Tongue (tissue), 2 donors: Measurements from ENCODE around the gene EPN2. TPM values are rescaled to one million over a fixed set of nuclear protein-coding genes. Genes with fewer than 3 reads are reported as not detected.

Experiments
- DNase-seq: peaks from one replicate; pipeline ENCODE4 v3.0.0-alpha.2; 2015
- total RNA-seq: library from RNA; depleted of rRNA; stranded (reverse); fragments of >200 nt; gene quantifications from one replicate; pipeline ENCODE4 v1.2.3, GENCODE V29; 2014

The EPN2 gene
- total RNA-seq, 1 donor from 2014 or later, result 48.8 TPM

GRCh38 chr17:19239544-19239943 is 2.4 kb downstream of the EPN2 start:
- no peak for DNase-seq

- DNase-seq, result no peak
Measured at GRCh38 chr17:19242323-19242722, 5.2 kb downstream of the EPN2 start.

DNA sequence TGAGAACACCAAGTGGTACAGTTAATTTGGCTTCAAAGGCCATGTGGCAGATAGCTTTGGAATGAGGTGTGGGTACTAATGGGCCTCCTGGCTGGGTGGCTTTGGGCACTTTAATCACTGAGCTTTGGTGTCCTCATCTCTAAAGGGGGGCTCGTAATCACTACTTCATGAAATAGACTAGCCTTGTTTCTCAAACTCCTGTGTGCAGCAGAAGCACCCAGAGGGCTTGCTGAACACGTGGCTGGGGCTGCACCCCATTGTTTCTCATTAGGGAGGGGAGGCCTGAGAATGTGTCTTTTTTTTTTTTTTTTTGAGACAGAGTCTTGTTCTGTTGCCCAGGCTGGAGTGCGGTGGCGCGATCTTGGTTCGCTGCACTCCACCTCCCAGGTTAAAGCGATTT is 5.8 kb downstream of the EPN2 start:
- DNase-seq, result no peak

DNA sequence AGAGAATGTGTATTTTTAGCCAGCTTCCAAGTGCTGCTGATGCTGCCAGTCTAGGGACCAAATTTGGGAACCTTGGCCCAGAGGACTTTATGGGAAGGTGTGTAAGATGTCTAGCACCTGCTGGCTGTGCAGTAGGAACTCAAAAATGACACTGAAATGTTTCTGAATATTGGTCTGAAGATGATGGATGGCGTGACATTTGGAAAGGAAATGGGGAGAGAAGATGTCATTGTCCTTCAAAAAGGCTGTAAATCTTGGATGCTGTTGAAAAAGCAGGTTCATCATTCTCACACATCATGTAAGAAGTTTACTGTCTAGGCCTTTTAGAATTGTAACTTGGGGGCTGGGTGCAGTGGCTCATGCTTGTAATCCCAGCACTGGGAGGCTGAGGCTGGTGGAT is 6.7 kb downstream of the EPN2 start:
- no peak for DNase-seq

- no peak for DNase-seq
Measured at GRCh38 chr17:19244357-19244756, 7.2 kb downstream of the EPN2 start.

GRCh38 chr17:19244781-19245180 is 7.6 kb downstream of the EPN2 start:
- DNase-seq, result no peak

- DNase-seq, result no peak
Measured at GRCh38 chr17:19247473-19247872, 10.3 kb downstream of the EPN2 start.

DNA sequence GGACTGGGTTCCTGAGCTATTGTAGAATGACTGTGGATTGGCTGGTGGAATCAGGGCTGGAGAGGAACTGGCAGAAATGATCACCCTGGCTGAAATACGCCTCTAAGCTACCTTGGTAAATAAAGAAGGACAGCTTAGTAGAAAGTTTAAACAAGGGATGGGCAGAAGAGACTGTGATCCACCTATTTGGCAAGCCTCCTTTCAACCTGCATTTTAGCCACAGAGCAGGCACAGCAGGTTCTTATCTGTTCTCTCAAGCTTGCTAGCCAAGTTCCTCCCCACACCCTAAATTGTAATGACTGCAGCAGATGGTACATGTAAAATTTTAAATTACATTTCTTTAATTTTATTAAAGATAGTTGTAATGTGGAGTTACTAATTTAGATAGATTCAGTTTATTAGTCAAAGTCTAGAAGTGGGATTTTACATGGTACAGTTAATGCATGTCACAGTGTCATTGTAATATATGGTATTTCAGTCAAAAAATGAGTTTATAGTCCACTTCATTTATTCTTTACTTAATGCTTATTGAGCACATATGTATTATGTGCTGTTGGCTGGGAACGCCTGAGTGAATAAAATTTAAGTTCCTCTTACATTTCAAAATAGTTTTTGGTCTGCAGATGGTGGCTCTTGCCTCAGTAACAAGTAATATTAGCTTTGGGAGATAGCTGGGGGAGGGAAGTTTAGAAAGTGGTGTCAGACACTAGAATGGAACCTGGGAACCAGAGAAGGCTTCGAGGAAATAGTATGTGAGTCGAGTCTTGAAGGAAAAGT is 11.2 kb downstream of the EPN2 start:
- DNase-seq, result peak; percentile 40

GRCh38 chr17:19248928-19249574 is 11.9 kb downstream of the EPN2 start:
- no peak for DNase-seq

DNA sequence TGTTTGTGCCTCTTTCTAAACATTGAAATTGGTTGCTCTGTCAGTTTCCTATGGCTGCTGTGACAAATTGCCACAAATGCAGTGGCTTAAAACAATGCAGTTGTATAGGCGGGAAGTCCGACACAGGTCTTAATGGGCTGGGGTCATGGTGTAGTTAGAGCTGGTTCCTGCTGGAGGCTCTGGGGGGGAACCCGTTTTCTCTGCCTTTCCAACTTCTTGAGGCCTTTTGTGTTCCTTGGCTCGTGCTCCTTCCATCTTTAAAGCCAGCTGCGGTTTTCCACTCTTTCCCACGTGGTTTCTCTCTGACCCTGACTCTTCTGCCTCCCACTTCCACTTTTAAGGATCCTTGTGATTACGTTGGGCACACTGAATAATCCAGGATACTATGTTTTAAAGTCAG is 12.5 kb downstream of the EPN2 start:
- no peak for DNase-seq

- DNase-seq, result no peak
Measured at GRCh38 chr17:19250421-19251173, 13.4 kb downstream of the EPN2 start.

DNA sequence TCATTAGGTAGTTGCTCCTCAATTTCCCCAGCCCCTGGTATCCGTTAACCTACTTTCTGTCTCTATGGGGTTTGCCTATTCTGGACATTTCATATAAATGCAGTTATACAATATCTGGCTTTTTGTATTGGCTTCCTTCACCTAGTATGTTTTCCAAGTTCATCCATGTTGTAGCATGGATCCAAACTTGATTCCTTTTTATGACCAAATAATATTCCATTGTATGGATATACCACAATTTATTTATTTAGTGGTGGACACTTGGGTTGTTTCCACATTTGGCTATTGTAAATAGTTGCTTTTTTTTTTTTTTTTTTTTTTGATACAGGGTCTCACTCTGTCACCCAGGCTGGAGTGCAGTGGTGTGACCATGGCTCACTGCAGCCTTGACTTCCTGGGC is 15.9 kb downstream of the EPN2 start:
- DNase-seq, result no peak

- no peak for DNase-seq
Measured at GRCh38 chr17:19254651-19255050, 17.5 kb downstream of the EPN2 start.

- no peak for DNase-seq
Measured at GRCh38 chr17:19255279-19255678, 18.1 kb downstream of the EPN2 start.

DNA sequence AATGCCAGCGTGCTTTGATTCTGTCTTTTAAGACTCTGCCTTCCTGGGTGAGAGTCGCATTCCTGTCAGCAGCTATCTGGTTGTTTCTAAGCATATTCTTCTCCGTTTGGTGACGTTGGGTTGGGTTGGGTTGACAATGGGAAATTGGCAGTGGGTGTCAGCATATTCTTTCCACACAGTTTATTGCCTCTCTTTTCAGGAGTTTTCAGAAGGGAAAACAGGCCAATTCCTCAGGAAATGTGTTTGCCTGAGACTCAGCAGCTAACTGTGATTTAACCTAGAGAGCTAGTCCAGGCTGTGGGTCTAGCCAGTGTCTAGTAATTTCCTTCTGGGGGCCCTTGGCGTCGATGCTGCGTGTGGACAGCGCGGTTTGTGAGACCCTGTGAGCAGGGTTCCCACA is 21.2 kb downstream of the EPN2 start:
- no peak for DNase-seq

DNA sequence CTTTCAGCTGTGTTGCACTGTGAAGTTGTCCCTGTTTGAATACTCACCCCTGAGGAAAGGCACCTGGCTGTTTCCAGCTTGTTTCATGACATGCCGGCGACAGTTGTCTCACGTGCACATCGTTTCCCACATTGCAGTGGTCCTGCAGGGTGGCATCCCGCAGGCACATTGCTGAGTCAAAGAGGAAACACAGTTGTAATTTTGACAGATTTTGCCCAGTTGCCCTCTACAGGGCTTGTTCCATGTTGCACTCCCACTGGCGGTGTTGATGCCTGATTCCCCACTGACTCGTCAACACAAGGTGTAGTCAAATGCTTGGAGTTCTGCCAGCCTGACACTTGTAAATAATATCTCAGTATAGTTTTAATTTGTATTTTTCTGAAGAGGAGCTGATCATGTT is 23.8 kb downstream of the EPN2 start:
- DNase-seq, result no peak

- DNase-seq, result no peak
Measured at GRCh38 chr17:19261426-19261825, 24.3 kb downstream of the EPN2 start.

DNA sequence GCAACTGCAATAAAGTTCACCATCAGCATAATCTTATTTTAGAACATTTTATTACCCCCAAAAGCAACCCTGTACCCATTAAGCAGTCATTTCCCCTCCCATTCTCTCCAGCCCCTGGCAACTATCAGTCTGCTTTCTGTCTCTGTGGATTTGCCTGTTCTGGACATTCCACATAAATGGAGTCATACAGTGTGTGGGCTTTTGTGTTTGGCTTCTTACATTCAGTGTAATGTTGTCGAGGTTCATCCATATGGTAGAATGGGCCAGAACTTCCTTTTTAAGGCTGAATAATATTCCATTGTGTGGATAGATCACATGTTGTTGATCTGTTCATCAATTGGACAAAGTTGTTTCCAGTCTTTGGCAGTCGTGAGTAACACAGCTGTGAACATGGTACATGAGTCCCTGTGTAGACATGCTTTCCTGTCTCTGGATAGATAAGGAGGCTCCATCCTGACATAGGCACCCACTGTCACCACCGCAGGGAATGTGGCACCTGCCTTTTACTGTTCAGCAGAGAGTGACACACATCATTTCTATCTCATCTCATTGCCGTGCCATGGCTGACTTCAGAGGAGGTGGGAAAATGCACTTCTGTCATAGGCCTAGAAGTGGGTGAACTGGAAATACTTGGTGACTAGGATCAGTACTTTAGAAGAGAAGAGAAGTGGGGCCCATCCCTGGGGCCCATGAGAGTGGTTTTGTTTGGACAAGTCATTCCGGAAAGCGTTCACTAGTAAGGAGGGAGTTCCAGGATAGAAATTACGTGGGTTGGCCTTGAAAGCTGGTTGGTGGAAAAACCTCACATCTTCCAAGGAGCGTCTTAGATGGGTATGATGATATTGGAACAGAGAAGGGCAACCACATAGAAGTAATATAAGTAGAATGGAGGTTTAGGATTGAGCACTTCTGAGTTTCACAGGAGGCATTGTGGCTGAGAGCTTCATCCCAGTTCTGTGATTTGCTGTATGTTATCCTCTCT is 25.8 kb downstream of the EPN2 start:
- DNase-seq, result peak; percentile 71

- DNase-seq, result no peak
Measured at GRCh38 chr17:19263641-19264051, 26.5 kb downstream of the EPN2 start.

DNA sequence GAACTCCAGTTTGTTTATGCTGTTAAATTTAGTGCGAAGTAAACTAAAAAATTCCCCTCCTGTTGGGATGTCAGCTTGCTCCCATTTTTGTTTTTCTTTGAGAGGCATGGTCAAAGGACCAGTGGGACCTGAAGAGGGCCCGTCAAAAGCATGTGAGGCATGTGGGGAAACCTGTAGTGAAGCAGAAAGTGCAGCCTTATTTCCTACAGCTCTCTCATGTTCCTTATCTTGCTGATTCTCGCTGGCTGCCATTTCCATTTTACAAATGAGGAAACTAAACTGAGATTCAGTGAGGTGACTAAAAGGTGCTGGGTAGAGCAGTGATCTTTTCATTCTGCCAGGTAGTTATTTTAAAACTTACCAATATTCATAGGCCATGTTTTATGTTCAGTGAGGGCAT is 27.1 kb downstream of the EPN2 start:
- DNase-seq, result no peak

- no peak for DNase-seq
Measured at GRCh38 chr17:19264681-19265080, 27.5 kb downstream of the EPN2 start.

DNA sequence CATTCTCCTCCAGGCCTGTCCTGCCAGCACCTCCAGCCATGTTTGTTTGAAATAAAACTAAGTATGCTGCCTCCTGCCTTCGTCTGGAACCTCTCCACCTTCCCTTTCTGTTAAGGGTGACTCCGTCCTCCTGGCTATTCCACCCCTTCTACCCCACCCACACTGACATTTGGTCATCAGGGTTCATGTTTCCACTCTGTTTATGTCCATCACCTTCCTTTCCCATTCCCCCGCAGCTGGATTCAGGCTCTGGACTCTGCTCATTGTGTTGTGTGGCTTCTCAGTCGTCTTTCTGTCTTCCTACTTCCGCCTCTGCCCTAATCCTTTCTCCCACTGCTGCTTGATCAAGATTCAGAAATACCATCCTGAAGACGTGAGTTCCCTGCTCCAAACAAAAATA is 28.6 kb downstream of the EPN2 start:
- DNase-seq, result no peak
